OCI-LY1 (cell line): ENCODE data around the gene TENM4.

Experiments
- H2AFZ ChIP-seq: fragments of 200-600 bp; sonication (generic), shearing (Covaris generic); 2 replicates; pipeline ENCODE4 v1.6.0; 2014; ENCODE audit warnings: antibody characterized with exemption, mild to moderate bottlenecking, low read length
- H3F3A ChIP-seq: fragments of 200-600 bp; sonication (generic), shearing (Covaris generic); 2 replicates; pipeline ENCODE4 v1.6.0; 2014; ENCODE audit warnings: mild to moderate bottlenecking, antibody characterized with exemption, low read length, moderate library complexity; ENCODE audit not compliant: insufficient read depth
- H3K27ac ChIP-seq: fragments of 200-600 bp; sonication (generic); 2 replicates; pipeline ENCODE4 v1.5.1; 2014; ENCODE audit warnings: low read length, mixed run types, mild to moderate bottlenecking, low read depth; ENCODE audit not compliant: poor library complexity, severe bottlenecking
- H3K27me3 ChIP-seq: fragments of 200-600 bp; sonication (generic); 2 replicates; pipeline ENCODE4 v1.6.0; 2014; ENCODE audit warnings: antibody characterized with exemption, mild to moderate bottlenecking, low read length, moderate library complexity; ENCODE audit not compliant: insufficient read depth
- H3K36me3 ChIP-seq: fragments of 200-600 bp; sonication (generic); 2 replicates; pipeline ENCODE4 v1.6.1; 2014; ENCODE audit warnings: mild to moderate bottlenecking, antibody characterized with exemption, low read length, moderate library complexity, mixed read lengths; ENCODE audit not compliant: insufficient read depth
- H3K4me1 ChIP-seq: fragments of 200-600 bp; sonication (generic); 2 replicates; pipeline ENCODE4 v1.5.1; 2014; ENCODE audit warnings: mild to moderate bottlenecking, low read length, moderate library complexity; ENCODE audit not compliant: insufficient read depth, severe bottlenecking
- H3K4me2 ChIP-seq: fragments of 200-600 bp; sonication (generic), shearing (Covaris generic); 2 replicates; pipeline ENCODE4 v1.6.1; 2014; ENCODE audit warnings: low read length
- H3K4me3 ChIP-seq: fragments of 200-600 bp; sonication (generic); 2 replicates; pipeline ENCODE4 v1.5.1; 2014; ENCODE audit warnings: low read length, low read depth, mild to moderate bottlenecking, mixed read lengths; ENCODE audit not compliant: poor library complexity, severe bottlenecking
- H3K79me2 ChIP-seq: fragments of 200-600 bp; shearing (Covaris generic); 2 replicates; pipeline ENCODE4 v1.6.1; 2016; ENCODE audit warnings: mixed run types, low read length, mixed read lengths; ENCODE audit not compliant: insufficient read depth
- H3K9ac ChIP-seq: fragments of 200-600 bp; sonication (generic), shearing (Covaris generic); 2 replicates; pipeline ENCODE4 v1.6.1; 2014; ENCODE audit warnings: mild to moderate bottlenecking, low read length, mixed read lengths
- H3K9me2 ChIP-seq: fragments of 200-600 bp; sonication (generic), shearing (Covaris generic); 2 replicates; pipeline ENCODE4 v1.6.1; 2014; ENCODE audit warnings: low read depth, mild to moderate bottlenecking, low read length, mixed read lengths
- H3K9me3 ChIP-seq: fragments of 200-600 bp; shearing (Covaris generic); 2 replicates; pipeline ENCODE4 v1.6.1; 2014; ENCODE audit warnings: low read length, mixed read lengths
- H4K20me1 ChIP-seq: fragments of 200-600 bp; sonication (generic), shearing (Covaris generic); 2 replicates; pipeline ENCODE4 v1.6.0; 2016; ENCODE audit warnings: mild to moderate bottlenecking, low read length; ENCODE audit not compliant: insufficient read depth
- EZH2 ChIP-seq: fragments of 200-600 bp; sonication (generic), shearing (Covaris generic); IDR thresholded peaks from 2 replicates; pipeline ENCODE4 v1.8.0; 2017; ENCODE audit warnings: borderline replicate concordance, mixed run types, mild to moderate bottlenecking, antibody characterized with exemption, low read length, moderate library complexity, mixed read lengths
- TF ChIP-seq, protein P1 (sequence below): fragments of 200-600 bp; sonication (generic), shearing (Covaris generic); IDR thresholded peaks from 2 replicates; pipeline ENCODE4 v1.5.1; 2017; ENCODE audit warnings: mild to moderate bottlenecking, antibody characterized with exemption, low read length, moderate library complexity, mixed read lengths

Gene TENM4

GRCh38 chr11:79086056-79086455 lies 354.8 kb downstream of the TENM4 start:
- Histone ChIP-seq H3K9me2 (no peaks in the 10 kb centered on the region), H3K9ac (no peak overlapping the region), H4K20me1 (no peaks in the 10 kb centered on the region), H3K27ac (no peak overlapping the region), H3K4me3 (no peak overlapping the region), H3F3A (no peaks in the 10 kb centered on the region), H3K27me3 (no peaks in the 10 kb centered on the region), H3K4me1 (no peaks in the 10 kb centered on the region), H3K4me2 (no peak overlapping the region), H3K36me3 (no peaks in the 10 kb centered on the region), H3K9me3 (no peaks in the 10 kb centered on the region), H3K79me2 (no peaks in the 10 kb centered on the region), H2AFZ (no peak overlapping the region)
- no peak for TF ChIP-seq EZH2
- TF ChIP-seq, protein P1, sequence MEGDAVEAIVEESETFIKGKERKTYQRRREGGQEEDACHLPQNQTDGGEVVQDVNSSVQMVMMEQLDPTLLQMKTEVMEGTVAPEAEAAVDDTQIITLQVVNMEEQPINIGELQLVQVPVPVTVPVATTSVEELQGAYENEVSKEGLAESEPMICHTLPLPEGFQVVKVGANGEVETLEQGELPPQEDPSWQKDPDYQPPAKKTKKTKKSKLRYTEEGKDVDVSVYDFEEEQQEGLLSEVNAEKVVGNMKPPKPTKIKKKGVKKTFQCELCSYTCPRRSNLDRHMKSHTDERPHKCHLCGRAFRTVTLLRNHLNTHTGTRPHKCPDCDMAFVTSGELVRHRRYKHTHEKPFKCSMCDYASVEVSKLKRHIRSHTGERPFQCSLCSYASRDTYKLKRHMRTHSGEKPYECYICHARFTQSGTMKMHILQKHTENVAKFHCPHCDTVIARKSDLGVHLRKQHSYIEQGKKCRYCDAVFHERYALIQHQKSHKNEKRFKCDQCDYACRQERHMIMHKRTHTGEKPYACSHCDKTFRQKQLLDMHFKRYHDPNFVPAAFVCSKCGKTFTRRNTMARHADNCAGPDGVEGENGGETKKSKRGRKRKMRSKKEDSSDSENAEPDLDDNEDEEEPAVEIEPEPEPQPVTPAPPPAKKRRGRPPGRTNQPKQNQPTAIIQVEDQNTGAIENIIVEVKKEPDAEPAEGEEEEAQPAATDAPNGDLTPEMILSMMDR = no peak

DNA sequence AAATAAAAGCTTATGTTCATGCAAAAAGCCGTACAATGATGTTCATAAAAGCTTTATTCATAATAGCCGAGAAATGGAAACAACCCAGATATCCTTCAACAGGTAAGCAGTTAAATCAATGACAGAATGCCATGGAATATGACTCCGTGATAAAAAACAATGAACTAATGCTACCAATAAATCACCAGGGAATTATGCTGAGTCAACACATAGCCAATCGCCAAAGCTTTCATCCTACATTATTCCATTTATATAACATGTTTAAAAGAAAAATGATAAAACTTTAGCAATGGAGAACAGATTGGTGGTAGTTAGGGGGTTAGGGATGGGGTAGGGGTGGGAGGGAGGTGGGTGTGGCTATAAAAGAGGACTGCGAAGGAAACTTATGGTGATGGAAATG lies 356.4 kb downstream of the TENM4 start:
- H3K9me2 ChIP-seq = no peaks in the 10 kb centered on the region
- H3K9me3 ChIP-seq = no peaks in the 10 kb centered on the region
- no peaks in the 10 kb centered on the region for H3F3A ChIP-seq
- no peaks in the 10 kb centered on the region for H3K36me3 ChIP-seq
- no peak overlapping the region for H3K4me2 ChIP-seq
- no peaks in the 10 kb centered on the region for H3K79me2 ChIP-seq
- no peak overlapping the region for H3K9ac ChIP-seq
- H3K27me3 ChIP-seq = no peaks in the 10 kb centered on the region
- H4K20me1 ChIP-seq = no peaks in the 10 kb centered on the region
- no peaks in the 10 kb centered on the region for H3K4me1 ChIP-seq
- no peak overlapping the region for H3K4me3 ChIP-seq
- H2AFZ ChIP-seq = no peak overlapping the region
- H3K27ac ChIP-seq = no peak overlapping the region
- TF ChIP-seq EZH2 = no peak
- TF ChIP-seq, protein P1 = no peak

- H3K9me3 ChIP-seq = no peaks in the 10 kb centered on the region
- H3K79me2 ChIP-seq = no peaks in the 10 kb centered on the region
- H2AFZ ChIP-seq = no peak overlapping the region
- no peaks in the 10 kb centered on the region for H3K36me3 ChIP-seq
- no peak overlapping the region for H3K27ac ChIP-seq
- H3K27me3 ChIP-seq = no peaks in the 10 kb centered on the region
- no peak overlapping the region for H3K9ac ChIP-seq
- no peak overlapping the region for H3K4me2 ChIP-seq
- no peaks in the 10 kb centered on the region for H3K9me2 ChIP-seq
- no peak overlapping the region for H3K4me3 ChIP-seq
- no peak for TF ChIP-seq EZH2
- TF ChIP-seq, protein P1 = no peak
- no peaks in the 10 kb centered on the region for H3K4me1 ChIP-seq
- no peaks in the 10 kb centered on the region for H4K20me1 ChIP-seq
- no peaks in the 10 kb centered on the region for H3F3A ChIP-seq
Observed at GRCh38 chr11:79083352-79083751, 357.5 kb downstream of the TENM4 start.
